IPS DF 6.9 (cell line): ENCODE data around the gene PIGL.

Experiments
- DNase-seq: peaks from one replicate; pipeline ENCODE4 v3.0.0-alpha.2; 2013; ENCODE audit warnings: low read depth, low spot score
- H3K27ac ChIP-seq: one replicate; pipeline ENCODE4 v1.5.1; 2013; ENCODE audit warnings: low read length, control low read depth
- H3K27me3 ChIP-seq: 2 replicates; pipeline ENCODE4 v1.6.1; 2013; ENCODE audit warnings: mild to moderate bottlenecking, low read length; ENCODE audit not compliant: control insufficient read depth, insufficient read depth
- H3K36me3 ChIP-seq: 2 replicates; pipeline ENCODE4 v1.6.1; 2013; ENCODE audit warnings: low read length; ENCODE audit not compliant: control insufficient read depth, insufficient read depth
- H3K4me1 ChIP-seq: 2 replicates; pipeline ENCODE4 v1.6.1; 2013; ENCODE audit warnings: low read length; ENCODE audit not compliant: control insufficient read depth, insufficient read depth
- H3K4me3 ChIP-seq: 2 replicates; pipeline ENCODE4 v1.5.1; 2013; ENCODE audit warnings: mild to moderate bottlenecking, low read length
- H3K9me3 ChIP-seq: 2 replicates; pipeline ENCODE4 v1.6.1; 2013; ENCODE audit warnings: low read length, inconsistent platforms; ENCODE audit not compliant: control insufficient read depth, insufficient read depth
- WGBS: extraction: QIAGEN DNeasy Blood & Tissue Kit; methylation state at CpG from one replicate; pipeline ENCODE4 v1.1.7; 2013; ENCODE audit warnings: mixed read lengths, missing lambda C conversion rate; ENCODE audit not compliant: insufficient read length, insufficient coverage; 5-methylcytosine and 5-hydroxymethylcytosine counted together

The PIGL gene

GRCh38 chr17:16251043-16251442, 34.0 kb downstream of the PIGL start:
- WGBS: no CpG with 5 or more reads among the region's 6 CpGs
- no peak for DNase-seq
- no peaks in the 10 kb centered on the region for H3K27me3 ChIP-seq
- no peaks in the 10 kb centered on the region for H3K9me3 ChIP-seq
- no peak overlapping the region for H3K4me3 ChIP-seq
- H3K4me1 ChIP-seq: no peaks in the 10 kb centered on the region
- no peak overlapping the region for H3K27ac ChIP-seq
- no peaks in the 10 kb centered on the region for H3K36me3 ChIP-seq

GRCh38 chr17:16251556-16251955, 34.5 kb downstream of the PIGL start:
- Histone ChIP-seq H3K27ac (no peak overlapping the region), H3K27me3 (no peaks in the 10 kb centered on the region), H3K4me1 (no peaks in the 10 kb centered on the region), H3K4me3 (no peak overlapping the region), H3K36me3 (no peaks in the 10 kb centered on the region), H3K9me3 (no peaks in the 10 kb centered on the region)
- no CpG with 5 or more reads among the region's 1 CpG for WGBS
- no peak for DNase-seq

GRCh38 chr17:16254773-16255400, 37.9 kb downstream of the PIGL start:
- no peak for DNase-seq

GRCh38 chr17:16255481-16255921, 38.5 kb downstream of the PIGL start:
- no peak for DNase-seq
- Histone ChIP-seq H3K27ac (no peak overlapping the region), H3K9me3 (no peaks in the 10 kb centered on the region), H3K36me3 (no peaks in the 10 kb centered on the region), H3K4me1 (no peaks in the 10 kb centered on the region), H3K4me3 (no peak overlapping the region), H3K27me3 (no peaks in the 10 kb centered on the region)
- WGBS: no CpG with 5 or more reads among the region's 4 CpGs

More at GRCh38 chr17:16254773-16255400, 37.9 kb downstream of the PIGL start:
- Histone ChIP-seq H3K4me3 (no peak overlapping the region), H3K36me3 (no peaks in the 10 kb centered on the region), H3K27me3 (no peaks in the 10 kb centered on the region), H3K27ac (no peak overlapping the region), H3K4me1 (no peaks in the 10 kb centered on the region), H3K9me3 (no peaks in the 10 kb centered on the region)
- no CpG with 5 or more reads among the region's 9 CpGs for WGBS

- no peaks in the 10 kb centered on the region for H3K27me3 ChIP-seq
- H3K4me1 ChIP-seq: no peaks in the 10 kb centered on the region
- H3K36me3 ChIP-seq: no peaks in the 10 kb centered on the region
- no peak overlapping the region for H3K27ac ChIP-seq
- DNase-seq: no peak
- no peak overlapping the region for H3K4me3 ChIP-seq
- WGBS: no CpG with 5 or more reads among the region's 1 CpG
- H3K9me3 ChIP-seq: no peaks in the 10 kb centered on the region
Observed at GRCh38 chr17:16258901-16259300, 41.9 kb downstream of the PIGL start.

GRCh38 chr17:16259926-16260325, 42.9 kb downstream of the PIGL start:
- Histone ChIP-seq H3K9me3 (no peaks in the 10 kb centered on the region), H3K4me3 (no peak overlapping the region), H3K4me1 (no peaks in the 10 kb centered on the region), H3K27me3 (no peaks in the 10 kb centered on the region), H3K27ac (no peak overlapping the region), H3K36me3 (no peaks in the 10 kb centered on the region)
- DNase-seq: no peak
- no CpG with 5 or more reads among the region's 6 CpGs for WGBS

GRCh38 chr17:16261049-16261448, 44.0 kb downstream of the PIGL start:
- no peak for DNase-seq
- Histone ChIP-seq H3K9me3 (no peaks in the 10 kb centered on the region), H3K36me3 (no peaks in the 10 kb centered on the region), H3K27me3 (no peaks in the 10 kb centered on the region), H3K4me1 (no peaks in the 10 kb centered on the region), H3K4me3 (no peak overlapping the region), H3K27ac (no peak overlapping the region)
- WGBS: no CpG with 5 or more reads among the region's 3 CpGs

GRCh38 chr17:16262201-16262600, 45.2 kb downstream of the PIGL start:
- Histone ChIP-seq H3K27ac (no peak overlapping the region), H3K4me1 (no peaks in the 10 kb centered on the region), H3K4me3 (no peak overlapping the region), H3K9me3 (no peaks in the 10 kb centered on the region), H3K27me3 (no peaks in the 10 kb centered on the region), H3K36me3 (no peaks in the 10 kb centered on the region)
- no CpG with 5 or more reads among the region's 4 CpGs for WGBS
- DNase-seq: no peak

- Histone ChIP-seq H3K27me3 (no peaks in the 10 kb centered on the region), H3K27ac (no peak overlapping the region), H3K36me3 (no peaks in the 10 kb centered on the region), H3K4me1 (no peaks in the 10 kb centered on the region), H3K4me3 (no peak overlapping the region), H3K9me3 (no peaks in the 10 kb centered on the region; the same call in 1 of the 2 replicates)
- WGBS: no CpG with 5 or more reads among the region's 6 CpGs
- no peak for DNase-seq
Observed at GRCh38 chr17:16267174-16267573, 50.2 kb downstream of the PIGL start.

GRCh38 chr17:16269658-16270057, 52.6 kb downstream of the PIGL start:
- no peak for DNase-seq
- WGBS: no CpG with 5 or more reads among the region's 2 CpGs
- Histone ChIP-seq H3K9me3 (no peaks in the 10 kb centered on the region; the same call in 1 of the 2 replicates), H3K27ac (no peak overlapping the region), H3K27me3 (no peaks in the 10 kb centered on the region), H3K4me3 (no peak overlapping the region), H3K4me1 (no peaks in the 10 kb centered on the region), H3K36me3 (no peaks in the 10 kb centered on the region)
